Glutamatergic neuron (in vitro differentiated cells): Measurements from ENCODE around the gene CAPN14. TPM values are rescaled to one million over a fixed set of nuclear protein-coding genes. Genes with fewer than 3 reads are reported as not detected.

ENCODE experiments used
- DNase-seq: peaks from one replicate; pipeline ENCODE4 v3.0.0; 2022
- H3K27ac Mint-ChIP-seq: one replicate; pipeline ENCODE4 v1.8.0; 2020; ENCODE audit warnings: mild to moderate bottlenecking, mixed read lengths, inconsistent platforms; ENCODE audit not compliant: unreplicated experiment
- H3K27me3 Mint-ChIP-seq: one replicate; pipeline ENCODE4 v1.8.0; 2020; ENCODE audit warnings: mild to moderate bottlenecking, moderate library complexity, mixed read lengths, inconsistent platforms; ENCODE audit not compliant: unreplicated experiment
- H3K36me3 Mint-ChIP-seq: one replicate; pipeline ENCODE4 v1.8.0; 2020; ENCODE audit warnings: mild to moderate bottlenecking, mixed read lengths, inconsistent platforms; ENCODE audit not compliant: unreplicated experiment
- H3K4me1 Mint-ChIP-seq: one replicate; pipeline ENCODE4 v1.8.0; 2020; ENCODE audit warnings: mild to moderate bottlenecking, low read depth, mixed read lengths, inconsistent platforms; ENCODE audit not compliant: unreplicated experiment
- H3K4me3 Mint-ChIP-seq: one replicate; pipeline ENCODE4 v1.8.0; 2020; ENCODE audit warnings: mild to moderate bottlenecking, mixed read lengths, inconsistent platforms; ENCODE audit not compliant: unreplicated experiment
- H3K9me3 Mint-ChIP-seq: one replicate; pipeline ENCODE4 v1.8.0; 2020; ENCODE audit warnings: mild to moderate bottlenecking, moderate library complexity, mixed read lengths, inconsistent platforms; ENCODE audit not compliant: unreplicated experiment
- CTCF ChIP-seq: fragments of 200-600 bp; sonication (generic); IDR thresholded peaks from one replicate; pipeline ENCODE4 v1.5.0; 2021; ENCODE audit not compliant: partially characterized antibody, unreplicated experiment
- total RNA-seq: library from RNA; stranded (reverse); fragmentation: NEBNext Ultra II Directional; extraction: Animal tissue kit (Norgen Biotek cat#: 25700); gene quantifications from one replicate; pipeline ENCODE4 v1.2.1, GENCODE V29; 2021; ENCODE audit not compliant: unreplicated experiment

CAPN14 gene
- total RNA-seq, 1 donor from 2014 or later: 0.25 TPM

- H3K27me3 Mint-ChIP-seq: no peaks in the 10 kb centered on the region
- H3K4me1 Mint-ChIP-seq: peaks cover 12% of the 10 kb centered on the region
- H3K27ac Mint-ChIP-seq: no peak overlapping the region
- TF ChIP-seq CTCF: no peak
- no peaks in the 10 kb centered on the region for H3K36me3 Mint-ChIP-seq
- peak overlapping the region; percentile 82 for H3K4me3 Mint-ChIP-seq
- peaks cover 4% of the 10 kb centered on the region for H3K9me3 Mint-ChIP-seq
- no peak for DNase-seq
Measured at GRCh38 chr2:31235504-31235902, 18.2 kb upstream of the CAPN14 start.

GRCh38 chr2:31234683-31235503, 17.6 kb upstream of the CAPN14 start:
- H3K27ac Mint-ChIP-seq: peak overlapping the region; percentile 22
- peak overlapping the region; percentile 82 for H3K4me3 Mint-ChIP-seq
- H3K4me1 Mint-ChIP-seq: peaks cover 12% of the 10 kb centered on the region
- no peaks in the 10 kb centered on the region for H3K27me3 Mint-ChIP-seq
- H3K36me3 Mint-ChIP-seq: no peaks in the 10 kb centered on the region
- no peak for DNase-seq
- peaks cover 4% of the 10 kb centered on the region for H3K9me3 Mint-ChIP-seq
- no peak for TF ChIP-seq CTCF

- peaks cover 4% of the 10 kb centered on the region for H3K9me3 Mint-ChIP-seq
- TF ChIP-seq CTCF: peak; percentile 67
- no peaks in the 10 kb centered on the region for H3K27me3 Mint-ChIP-seq
- H3K27ac Mint-ChIP-seq: peak within 1 kb of the TSS; percentile 43
- H3K36me3 Mint-ChIP-seq: no peaks in the 10 kb centered on the region
- H3K4me1 Mint-ChIP-seq: peaks cover 12% of the 10 kb centered on the region
- peak within 1 kb of the TSS; percentile 82 for H3K4me3 Mint-ChIP-seq
- DNase-seq: peak; percentile 99
Measured at GRCh38 chr2:31233741-31234682, 16.7 kb upstream of the CAPN14 start, which contains the start of gene EHD3. TSS of gene EHD3 (plus strand) at chr2:31234152. CDS start at chr2:31234622, 470 bp downstream.

GRCh38 chr2:31233231-31233630, 15.9 kb upstream of the CAPN14 start:
- DNase-seq: no peak
- Mint-ChIP-seq H3K4me1 (peaks cover 12% of the 10 kb centered on the region), H3K4me3 (no peak overlapping the region), H3K9me3 (peaks cover 3% of the 10 kb centered on the region), H3K36me3 (no peaks in the 10 kb centered on the region), H3K27ac (no peak overlapping the region), H3K27me3 (no peaks in the 10 kb centered on the region)
- TF ChIP-seq CTCF: no peak
